BJ (cell line): ENCODE measurements around the gene SLC16A12. TPM values are rescaled to one million over a fixed set of nuclear protein-coding genes. Genes with fewer than 3 reads are reported as not detected.
A peak's percentile ranks its signal among the peaks of the same experiment; 100 is the strongest.

Experiments used
- CTCF ChIA-PET: fragments of 350-600 bp; formaldehyde crosslinking; extraction: SDS; loops from one replicate; lab custom pipeline; 2021; ENCODE audit warnings: antibody characterized with exemption, inconsistent platforms; lab: Yijun Ruan, JAX
- POLR2A ChIA-PET: fragments of 300-600 bp; sonication (Branson Sonifier 250); formaldehyde crosslinking; extraction: SDS; loops from one replicate; lab custom pipeline; 2021; ENCODE audit warnings: antibody characterized with exemption; lab: Charles Lee
- DNase-seq: peaks from one replicate; pipeline ENCODE4 v3.0.0-alpha.2; 2011; ENCODE audit warnings: low read depth
- H3K27me3 ChIP-seq: 2 replicates; pipeline ENCODE4 v1.6.0; 2011; ENCODE audit warnings: low read length; ENCODE audit not compliant: control insufficient read depth, insufficient read depth
- H3K36me3 ChIP-seq: 2 replicates; pipeline ENCODE4 v1.5.1; 2011; ENCODE audit warnings: low read length; ENCODE audit not compliant: control insufficient read depth, insufficient read depth
- H3K4me3 ChIP-seq: 2 replicates; pipeline ENCODE4 v1.5.1; 2011; ENCODE audit warnings: low read depth, mild to moderate bottlenecking, control low read depth, low read length
- CTCF ChIP-seq: IDR thresholded peaks from 2 replicates; pipeline ENCODE4 v1.5.1; 2011; ENCODE audit warnings: low read depth, mild to moderate bottlenecking, control low read depth, inconsistent platforms, low read length, moderate library complexity; ENCODE audit not compliant: insufficient read depth
- polyA plus RNA-seq: library from polyadenylated mRNA; depleted of rRNA; stranded (reverse); fragments of >200 nt; gene quantifications from 2 replicates; pipeline ENCODE4 v1.2.3, GENCODE V29; 2011

The SLC16A12 gene
- polyA plus RNA-seq, 1 experiment = 0.06 TPM

GRCh38 chr10:89466599-89467035, 68.8 kb downstream of the SLC16A12 start:
- ChIA-PET CTCF (interaction anchor here (0.5 to 2.6 kb wide), 19 partner anchors 10 to 103 kb away, joined by 3 to 13 read pairs (median 4); no protein-coding TSS in a partner anchor), POLR2A (no interaction called here)
- no peaks in the 10 kb centered on the region for H3K36me3 ChIP-seq
- no peaks in the 10 kb centered on the region for H3K27me3 ChIP-seq
- DNase-seq = no peak
- no peak overlapping the region for H3K4me3 ChIP-seq
- peak; percentile 67 for TF ChIP-seq CTCF

DNA sequence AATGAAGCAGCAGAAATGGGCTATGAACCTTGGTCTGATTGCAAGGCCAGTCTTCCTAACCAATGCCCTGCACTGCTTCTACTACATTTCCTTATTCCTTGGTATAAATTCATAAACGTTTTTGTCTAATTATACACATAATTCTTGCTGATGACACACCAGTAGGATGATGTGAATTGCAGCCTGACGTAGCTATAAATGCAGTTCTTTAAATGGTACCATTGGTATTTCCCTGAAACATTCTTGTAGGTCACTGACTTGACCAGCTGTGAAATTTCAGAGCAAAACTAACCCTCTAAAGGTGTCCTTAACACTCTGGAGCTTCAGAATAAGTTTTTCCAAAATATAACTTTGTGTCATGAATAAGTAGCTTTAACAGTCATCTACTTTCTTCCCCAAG, 70.2 kb downstream of the SLC16A12 start:
- no peak for TF ChIP-seq CTCF
- CTCF ChIA-PET = interaction anchor here (0.9 to 2.6 kb wide), 5 partner anchors 9 to 103 kb away, joined by 3 to 13 read pairs (median 9); no protein-coding TSS in a partner anchor
- no peak for DNase-seq
- no peak overlapping the region for H3K4me3 ChIP-seq
- no peaks in the 10 kb centered on the region for H3K36me3 ChIP-seq
- POLR2A ChIA-PET = no interaction called here
- no peaks in the 10 kb centered on the region for H3K27me3 ChIP-seq

DNA sequence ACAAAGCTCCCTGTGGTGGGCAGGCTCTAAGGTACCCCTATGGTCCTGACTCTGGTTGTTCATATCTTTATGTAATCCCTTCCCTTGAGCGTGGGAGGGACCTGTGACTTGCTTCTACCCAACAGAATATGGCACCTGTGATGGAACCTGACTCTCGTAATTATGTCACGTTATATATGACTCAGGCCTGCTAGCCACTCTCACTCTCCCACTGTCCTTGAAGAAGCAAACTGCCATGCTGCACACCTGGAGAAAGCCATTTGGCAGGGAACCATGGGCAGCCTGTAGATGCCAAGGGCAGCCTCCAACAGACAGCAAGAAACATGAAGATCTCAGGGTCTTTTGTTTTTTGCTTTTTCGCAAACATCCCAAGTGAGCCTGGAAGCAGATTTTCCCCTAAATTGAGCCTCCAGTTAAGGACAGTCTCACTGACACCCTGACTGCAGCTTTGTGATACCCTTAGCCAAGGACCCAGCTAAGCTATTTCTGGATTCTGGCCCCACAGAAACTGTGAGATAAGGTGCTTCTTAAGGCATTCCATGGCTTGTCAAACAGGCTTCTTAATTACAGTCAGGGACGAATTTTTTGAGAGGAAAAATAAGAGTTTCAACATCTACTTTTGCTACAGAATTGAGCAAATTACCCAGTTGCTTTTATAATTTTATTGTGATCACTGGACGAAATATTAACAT, 71.4 kb downstream of the SLC16A12 start:
- POLR2A ChIA-PET = no interaction called here
- no peak for TF ChIP-seq CTCF
- DNase-seq = no peak
- H3K36me3 ChIP-seq = no peaks in the 10 kb centered on the region
- H3K4me3 ChIP-seq = no peak overlapping the region
- no peaks in the 10 kb centered on the region for H3K27me3 ChIP-seq
- CTCF ChIA-PET = no interaction called here

DNA sequence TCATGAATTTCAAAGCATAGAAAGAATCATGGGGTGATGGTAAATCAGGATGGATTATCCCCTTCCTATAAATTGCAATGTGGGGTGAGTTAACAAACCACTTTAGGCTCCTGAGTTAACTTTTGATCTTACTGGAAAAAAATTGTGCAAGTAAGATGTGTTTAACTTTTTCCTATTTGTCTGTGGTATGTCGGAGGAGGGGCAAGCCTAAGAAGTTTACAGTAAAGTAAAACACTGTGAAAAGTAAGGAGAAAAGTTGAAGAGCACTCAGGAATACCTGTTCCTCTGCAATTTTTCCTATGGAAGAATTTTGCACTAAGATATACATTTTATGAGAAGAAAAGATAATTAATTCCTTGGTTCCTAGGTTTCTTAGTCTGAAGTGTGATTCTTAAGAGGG, 76.6 kb downstream of the SLC16A12 start:
- no peak for DNase-seq
- H3K27me3 ChIP-seq = no peaks in the 10 kb centered on the region
- no peak overlapping the region for H3K4me3 ChIP-seq
- TF ChIP-seq CTCF = no peak
- no peaks in the 10 kb centered on the region for H3K36me3 ChIP-seq
- ChIA-PET CTCF (interaction anchor here (0.6 to 1.6 kb wide), 2 partner anchors 10 to 32 kb away, joined by 3 read pairs; no protein-coding TSS in a partner anchor), POLR2A (no interaction called here)

DNA sequence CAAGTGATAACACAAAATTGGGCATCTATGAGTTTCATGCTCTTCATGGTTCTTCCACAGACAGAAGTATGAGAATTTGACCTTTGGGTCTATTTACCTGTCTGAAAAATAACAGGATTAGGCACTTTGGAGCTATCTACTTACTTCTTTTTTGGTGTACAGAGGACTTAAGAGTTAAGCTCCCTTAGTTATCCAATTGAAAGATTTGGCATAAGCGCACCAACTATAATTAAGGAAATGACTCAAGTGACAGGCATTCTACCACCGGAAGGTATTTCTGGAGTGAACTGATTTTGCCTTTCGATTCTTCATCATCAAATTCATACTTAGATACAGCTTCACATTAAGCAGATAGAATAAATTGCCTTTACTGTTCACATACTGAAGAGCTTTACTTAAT, 77.1 kb downstream of the SLC16A12 start:
- POLR2A ChIA-PET = interaction anchor here (0.6 kb wide), 1 partner anchor 74 kb away, joined by 3 read pairs; no protein-coding TSS in a partner anchor

More for the DNA sequence above, 77.1 kb downstream of the SLC16A12 start:
- peak; percentile 38 for DNase-seq
- Histone ChIP-seq H3K4me3 (no peak overlapping the region), H3K27me3 (no peaks in the 10 kb centered on the region), H3K36me3 (no peaks in the 10 kb centered on the region)
- CTCF ChIA-PET = interaction anchor here (1.6 kb wide), 1 partner anchor 31 kb away, joined by 3 read pairs; no protein-coding TSS in a partner anchor
- no peak for TF ChIP-seq CTCF
